Measurements from ENCODE around the gene DIPK1C. TPM values are rescaled to one million over a fixed set of nuclear protein-coding genes. Genes with fewer than 3 reads are reported as not detected.

DIPK1C gene
- polyA plus RNA-seq, 1 donor (not counting 4 experiments of a cell fraction or from before 2014, with no cell fraction given) = not detected

- peaks cover 6% of the 10 kb centered on the region for H3K4me1 ChIP-seq (ENCODE audit: control insufficient read depth, extremely low read depth, insufficient read depth, low read length)
- DNase-seq (ENCODE audit: low read depth, low spot score) (no peak), FAIRE-seq (no peak)
- H3K79me2 ChIP-seq (ENCODE audit: control insufficient read depth, insufficient read depth, low read length) = no peaks in the 10 kb centered on the region
- no peaks in the 10 kb centered on the region for H3K27me3 ChIP-seq (ENCODE audit: control insufficient read depth, extremely low read depth, insufficient read depth, low read length)
- no peak overlapping the region for H3K27ac ChIP-seq (ENCODE audit: control insufficient read depth, insufficient read depth, low read length)
- dilution Hi-C loops (cut with MboI; ENCODE audit: extremely low pct_ligation_motif_present, low sequenced_read_pairs) = no loop called here
- no peak overlapping the region for H2AFZ ChIP-seq (ENCODE audit: control insufficient read depth, low read length)
- no peak overlapping the region for H3K4me2 ChIP-seq (ENCODE audit: control insufficient read depth, extremely low read depth, insufficient read depth, low read depth, low read length)
- no peaks in the 10 kb centered on the region for H3K9me1 ChIP-seq (ENCODE audit: control insufficient read depth, extremely low read depth, insufficient read depth, low read length)
- no peak for TF ChIP-seq EZH2 (IDR thresholded peaks at IDR 0.05; ENCODE audit: low read length)
- TF ChIP-seq, protein P1, sequence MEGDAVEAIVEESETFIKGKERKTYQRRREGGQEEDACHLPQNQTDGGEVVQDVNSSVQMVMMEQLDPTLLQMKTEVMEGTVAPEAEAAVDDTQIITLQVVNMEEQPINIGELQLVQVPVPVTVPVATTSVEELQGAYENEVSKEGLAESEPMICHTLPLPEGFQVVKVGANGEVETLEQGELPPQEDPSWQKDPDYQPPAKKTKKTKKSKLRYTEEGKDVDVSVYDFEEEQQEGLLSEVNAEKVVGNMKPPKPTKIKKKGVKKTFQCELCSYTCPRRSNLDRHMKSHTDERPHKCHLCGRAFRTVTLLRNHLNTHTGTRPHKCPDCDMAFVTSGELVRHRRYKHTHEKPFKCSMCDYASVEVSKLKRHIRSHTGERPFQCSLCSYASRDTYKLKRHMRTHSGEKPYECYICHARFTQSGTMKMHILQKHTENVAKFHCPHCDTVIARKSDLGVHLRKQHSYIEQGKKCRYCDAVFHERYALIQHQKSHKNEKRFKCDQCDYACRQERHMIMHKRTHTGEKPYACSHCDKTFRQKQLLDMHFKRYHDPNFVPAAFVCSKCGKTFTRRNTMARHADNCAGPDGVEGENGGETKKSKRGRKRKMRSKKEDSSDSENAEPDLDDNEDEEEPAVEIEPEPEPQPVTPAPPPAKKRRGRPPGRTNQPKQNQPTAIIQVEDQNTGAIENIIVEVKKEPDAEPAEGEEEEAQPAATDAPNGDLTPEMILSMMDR (optimal IDR thresholded peaks at IDR 0.05 in 1 of 3, IDR thresholded peaks at IDR 0.05 in 1 of 3, conservative IDR thresholded peaks at IDR 0.05 in 1 of 3; ENCODE audit: extremely low read depth in 1 of 3, insufficient read depth in 2 of 3, low read length in 3 of 3) = no peak
- H3K4me3 ChIP-seq (ENCODE audit: control insufficient read depth in 2 of 3, extremely low read depth in 1 of 3, insufficient read depth in 2 of 3, low read depth in 1 of 3, low read length in 3 of 3) = no peak overlapping the region
- H4K20me1 ChIP-seq (ENCODE audit: control insufficient read depth, extremely low read depth, insufficient read depth, low read length) = no peaks in the 10 kb centered on the region
- H3K9ac ChIP-seq (ENCODE audit: control insufficient read depth, extremely low read depth, insufficient read depth, low read length) = no peak overlapping the region
- H3K36me3 ChIP-seq (ENCODE audit: control insufficient read depth in 2 of 2, extremely low read depth in 1 of 2, insufficient read depth in 2 of 2, low read length in 2 of 2) = no peaks in the 10 kb centered on the region
- no peaks in the 10 kb centered on the region for H3K9me3 ChIP-seq (ENCODE audit: control insufficient read depth, low read depth, low read length)
Measured at GRCh38 chr18:74472312-74472711, 15.2 kb upstream of the DIPK1C start.

- peak; percentile 78 for FAIRE-seq
Measured at GRCh38 chr18:74468547-74469061, 11.5 kb upstream of the DIPK1C start.

More at GRCh38 chr18:74468547-74469061, 11.5 kb upstream of the DIPK1C start:
- dilution Hi-C loops (cut with MboI; ENCODE audit: extremely low pct_ligation_motif_present, low sequenced_read_pairs) = no loop called here
- no peaks in the 10 kb centered on the region for H4K20me1 ChIP-seq (ENCODE audit: control insufficient read depth, extremely low read depth, insufficient read depth, low read length)
- peak; percentile 2 for DNase-seq (ENCODE audit: low read depth, low spot score)
- H3K4me3 ChIP-seq (ENCODE audit: control insufficient read depth in 2 of 3, extremely low read depth in 1 of 3, insufficient read depth in 2 of 3, low read depth in 1 of 3, low read length in 3 of 3) = no peak overlapping the region
- TF ChIP-seq EZH2 (IDR thresholded peaks at IDR 0.05; ENCODE audit: low read length) = no peak
- TF ChIP-seq, protein P1 (optimal IDR thresholded peaks at IDR 0.05 in 1 of 3, IDR thresholded peaks at IDR 0.05 in 1 of 3, conservative IDR thresholded peaks at IDR 0.05 in 1 of 3; ENCODE audit: extremely low read depth in 1 of 3, insufficient read depth in 2 of 3, low read length in 3 of 3) = no peak
- H3K9me1 ChIP-seq (ENCODE audit: control insufficient read depth, extremely low read depth, insufficient read depth, low read length) = no peaks in the 10 kb centered on the region
- no peak overlapping the region for H3K9ac ChIP-seq (ENCODE audit: control insufficient read depth, extremely low read depth, insufficient read depth, low read length)
- H3K36me3 ChIP-seq (ENCODE audit: control insufficient read depth in 2 of 2, extremely low read depth in 1 of 2, insufficient read depth in 2 of 2, low read length in 2 of 2) = no peaks in the 10 kb centered on the region
- no peaks in the 10 kb centered on the region for H3K9me3 ChIP-seq (ENCODE audit: control insufficient read depth, low read depth, low read length)
- no peak overlapping the region for H3K27ac ChIP-seq (ENCODE audit: control insufficient read depth, insufficient read depth, low read length)
- H3K27me3 ChIP-seq (ENCODE audit: control insufficient read depth, extremely low read depth, insufficient read depth, low read length) = no peaks in the 10 kb centered on the region
- no peaks in the 10 kb centered on the region for H3K79me2 ChIP-seq (ENCODE audit: control insufficient read depth, insufficient read depth, low read length)
- H3K4me2 ChIP-seq (ENCODE audit: control insufficient read depth, extremely low read depth, insufficient read depth, low read depth, low read length) = no peak overlapping the region
- peaks cover 6% of the 10 kb centered on the region for H3K4me1 ChIP-seq (ENCODE audit: control insufficient read depth, extremely low read depth, insufficient read depth, low read length)
- peak overlapping the region; percentile 28 for H2AFZ ChIP-seq (ENCODE audit: control insufficient read depth, low read length)

Measured in keratinocyte (primary cell).